ENCODE results near the gene BDKRB2. TPM values are rescaled to one million over a fixed set of nuclear protein-coding genes. Genes with fewer than 3 reads are reported as not detected.
A peak's percentile ranks its signal among the peaks of the same experiment; 100 is the strongest.

Gene BDKRB2
- total and polyA plus RNA-seq, 2 of the 13 experiments (the other 11 are each of a cell fraction or from before 2014, with no cell fraction given) = 0.03 TPM; not detected in 1

DNA sequence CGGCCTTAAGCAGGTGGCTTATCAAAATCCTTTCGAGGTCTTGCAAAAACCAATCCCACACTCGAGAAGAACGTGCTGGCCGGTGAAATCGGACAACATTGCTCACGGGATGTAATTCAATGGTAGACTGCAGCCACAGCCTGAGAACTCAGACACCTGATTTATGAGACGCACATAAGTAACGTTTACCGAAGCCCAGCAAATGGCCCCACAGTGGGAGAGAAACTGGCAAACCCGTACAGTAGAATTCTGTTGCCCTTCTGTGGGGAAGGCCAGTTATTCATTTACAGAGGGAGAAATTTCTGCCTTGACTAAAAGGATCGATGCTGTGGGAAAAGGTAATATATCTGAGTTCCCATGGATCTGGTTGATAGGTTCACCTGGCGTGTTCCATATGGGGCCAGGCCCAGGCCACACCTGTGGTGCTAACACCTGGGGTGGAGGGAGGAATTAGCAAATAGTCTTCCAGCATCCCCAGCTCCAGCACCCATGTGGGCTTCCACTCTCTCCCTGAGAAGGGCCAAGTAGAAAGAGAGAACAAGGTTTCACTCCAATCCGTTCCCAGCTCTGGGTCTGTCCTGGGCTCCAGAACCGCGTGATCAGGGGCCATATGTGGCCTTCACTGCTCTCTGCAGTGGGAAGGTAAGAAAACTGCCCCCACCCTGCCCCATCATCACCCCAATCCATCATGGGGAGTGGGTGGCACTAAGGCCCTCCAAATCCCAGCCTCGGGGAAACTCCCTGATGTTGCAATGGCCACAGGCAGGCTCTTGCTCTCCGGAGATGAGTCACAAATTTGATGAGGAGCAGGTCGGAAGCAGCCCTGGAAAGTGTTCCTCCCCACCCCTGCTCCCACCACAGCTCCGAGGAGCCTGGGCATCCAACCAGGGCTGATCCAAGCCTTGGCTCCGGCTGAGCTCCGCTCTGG, 64.1 kb downstream of the BDKRB2 start (continued):
- TF ChIP-seq, protein P1, sequence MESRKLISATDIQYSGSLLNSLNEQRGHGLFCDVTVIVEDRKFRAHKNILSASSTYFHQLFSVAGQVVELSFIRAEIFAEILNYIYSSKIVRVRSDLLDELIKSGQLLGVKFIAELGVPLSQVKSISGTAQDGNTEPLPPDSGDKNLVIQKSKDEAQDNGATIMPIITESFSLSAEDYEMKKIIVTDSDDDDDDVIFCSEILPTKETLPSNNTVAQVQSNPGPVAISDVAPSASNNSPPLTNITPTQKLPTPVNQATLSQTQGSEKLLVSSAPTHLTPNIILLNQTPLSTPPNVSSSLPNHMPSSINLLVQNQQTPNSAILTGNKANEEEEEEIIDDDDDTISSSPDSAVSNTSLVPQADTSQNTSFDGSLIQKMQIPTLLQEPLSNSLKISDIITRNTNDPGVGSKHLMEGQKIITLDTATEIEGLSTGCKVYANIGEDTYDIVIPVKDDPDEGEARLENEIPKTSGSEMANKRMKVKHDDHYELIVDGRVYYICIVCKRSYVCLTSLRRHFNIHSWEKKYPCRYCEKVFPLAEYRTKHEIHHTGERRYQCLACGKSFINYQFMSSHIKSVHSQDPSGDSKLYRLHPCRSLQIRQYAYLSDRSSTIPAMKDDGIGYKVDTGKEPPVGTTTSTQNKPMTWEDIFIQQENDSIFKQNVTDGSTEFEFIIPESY (CRISPR knock-in tag; IDR thresholded peaks at IDR 0.05) = no peak
- TF ChIP-seq HOXA9 (CRISPR knock-in tag; IDR thresholded peaks at IDR 0.05; ENCODE audit: borderline replicate concordance) = no peak

DNA sequence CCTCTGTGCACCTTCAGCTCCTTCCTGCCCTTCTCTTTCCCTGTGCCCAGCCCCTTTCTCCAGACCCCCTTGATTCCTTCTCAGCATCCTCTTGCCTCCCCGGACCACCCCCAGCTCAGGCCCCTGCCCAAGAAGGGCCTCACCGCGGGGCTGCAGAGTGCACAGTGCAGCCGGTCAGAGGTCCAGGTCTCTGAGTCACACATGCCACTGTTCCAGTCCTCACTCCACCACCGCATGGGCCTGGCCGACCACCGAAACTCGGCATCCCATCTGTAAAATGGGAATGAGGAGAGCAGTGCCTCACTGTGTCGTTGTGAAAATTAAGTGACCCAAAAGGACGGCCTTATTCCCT, 64.7 kb downstream of the BDKRB2 start:
- in situ Hi-C loops (cut with HindIII; ENCODE audit: extremely low pct_ligation_motif_present, low pct_unique_long_range_greater_than_20kb) = no loop called here
- H4K20me1 ChIP-seq (ENCODE audit: insufficient read depth, low read length) = no peaks in the 10 kb centered on the region
- ATAC-seq (peak; percentile 51), DNase-seq (ENCODE audit: low spot score) (no peak), FAIRE-seq (no peak)
- H3K27me3 ChIP-seq (ENCODE audit: control insufficient read depth in 1 of 2, insufficient read depth in 2 of 2, low read length in 2 of 2) = peaks cover 0 to 13% of the 10 kb centered on the region in 2 experiments; a peak in 1 of 5 replicates
- H3K27ac ChIP-seq (ENCODE audit: extremely low read length, insufficient read depth, low read length) = no peak overlapping the region
- no peaks in the 10 kb centered on the region for H3K36me3 ChIP-seq (replicated peaks in 1 of 2; ENCODE audit: control insufficient read depth in 1 of 2, insufficient read depth in 2 of 2, low read length in 2 of 2)
- H3K4me3 ChIP-seq (replicated peaks in 1 of 3; ENCODE audit: insufficient read depth in 1 of 3, low read depth in 2 of 3, low read length in 3 of 3) = peak overlapping the region in 1 of 3 experiments; percentile 2; a peak in 1 of 6 replicates
- H3K79me2 ChIP-seq (ENCODE audit: insufficient read depth, low read length) = no peaks in the 10 kb centered on the region
- no peak overlapping the region for H3K9ac ChIP-seq (ENCODE audit: insufficient read depth, low read depth, low read length)
- TF ChIP-seq MBD4 (IDR thresholded peaks at IDR 0.05; ENCODE audit: borderline replicate concordance, low read length) = no peak
- TF ChIP-seq ZNF629 (CRISPR knock-in tag; conservative IDR thresholded peaks at IDR 0.05) = 0 out of 2 replicates have a peak, but pooled peaks have one; percentile 21
- peaks cover 22% of the 10 kb centered on the region for H3K4me1 ChIP-seq (ENCODE audit: insufficient read depth, low read length)
- 31% methylated on average over 10 of the region's 10 CpGs for WGBS (ENCODE audit: low lambda C conversion rate)
- POLR2A ChIA-PET = no interaction called here
- no peak overlapping the region for H2AFZ ChIP-seq (ENCODE audit: low read length)
- BruUV-seq (replicated peaks) = no TSS peak
- peaks cover 7% of the 10 kb centered on the region; the same call in 1 of the 2 replicates for H3K9me3 ChIP-seq (ENCODE audit: low read length)
- intact Hi-C loops (cut with micrococcal nuclease; ENCODE audit: unreplicated experiment) = loop anchor here (10.0 kb wide), 1 partner anchor 65 kb away; the partner anchor contains the start of gene BDKRB2
- CTCF ChIA-PET (ENCODE audit: low intra/inter-chr PET ratio, low total read pairs) = no interaction called here
- peak overlapping the region; percentile 47 for H3K4me2 ChIP-seq (ENCODE audit: low read depth, low read length)
